SK-N-SH (cell line): Measurements from ENCODE around the gene CSTB. TPM values are rescaled to one million over a fixed set of nuclear protein-coding genes. Genes with fewer than 3 reads are reported as not detected.

ENCODE experiments used
- CTCF ChIA-PET: fragments of 300-600, 350-600 bp; formaldehyde crosslinking; extraction: SDS; loops from one replicate; lab custom pipeline; 2021; lab: Yijun Ruan, JAX
- POLR2A ChIA-PET: fragments of 350-600 bp; sonication (Branson Sonifier 250); formaldehyde crosslinking; extraction: SDS; loops from one replicate; lab custom pipeline; 2020; ENCODE audit warnings: antibody characterized with exemption, inconsistent platforms; lab: Yijun Ruan, JAX
- DNase-seq: peaks from one replicate; pipeline ENCODE4 v3.0.0; 2012
- H2AFZ ChIP-seq: fragments of 200-600 bp; sonication (generic); 2 replicates; pipeline ENCODE4 v1.8.1; 2016; ENCODE audit warnings: antibody characterized with exemption, mild to moderate bottlenecking, low read depth
- H3F3A ChIP-seq: fragments of 200-600 bp; sonication (generic); replicated peaks from 2 replicates; pipeline ENCODE3; 2016; ENCODE audit warnings: antibody characterized with exemption, mild to moderate bottlenecking; ENCODE audit not compliant: insufficient read depth
- H3K27ac ChIP-seq, 2 experiments: fragments of 200-500 bp in 1 of 2; fragments of 200-600 bp in 1 of 2; sonication (Bioruptor generic) in 1 of 2; sonication (generic), shearing (Covaris generic) in 1 of 2; 2 replicates each; pipeline versions ENCODE4 v1.5.1 to v1.6.1; 2014 to 2016; ENCODE audit warnings: low read depth in 2 of 2, inconsistent platforms in 1 of 2, low read length in 1 of 2, mild to moderate bottlenecking in 1 of 2, mixed read lengths in 1 of 2
- H3K27me3 ChIP-seq: fragments of 200-600 bp; sonication (generic), shearing (Covaris generic); 2 replicates; pipeline ENCODE4 v1.6.1; 2016; ENCODE audit warnings: mixed run types; ENCODE audit not compliant: insufficient read depth
- H3K36me3 ChIP-seq, 2 experiments: fragments of 200-500 bp in 1 of 2; fragments of 200-600 bp in 1 of 2; sonication (Bioruptor generic) in 1 of 2; sonication (generic) in 1 of 2; replicated peaks in 1 of 2; 2 replicates each; pipeline versions ENCODE3 to v1.5.1; 2014 to 2016; ENCODE audit warnings: low read length in 1 of 2, mild to moderate bottlenecking in 1 of 2; ENCODE audit not compliant: insufficient read depth in 2 of 2, control insufficient read depth in 1 of 2
- H3K4me1 ChIP-seq, 2 experiments: fragments of 200-500 bp in 1 of 2; fragments of 200-600 bp in 1 of 2; sonication (Bioruptor generic) in 1 of 2; sonication (generic), shearing (Covaris generic) in 1 of 2; 2 replicates each; pipeline versions ENCODE4 v1.5.1 to v1.6.1; 2014 to 2016; ENCODE audit warnings: low read depth in 1 of 2, low read length in 1 of 2, mixed run types in 1 of 2; ENCODE audit not compliant: insufficient read depth in 2 of 2, control insufficient read depth in 1 of 2
- H3K4me2 ChIP-seq: fragments of 200-600 bp; sonication (generic), shearing (Covaris generic); 2 replicates; pipeline ENCODE4 v1.6.1; 2017; ENCODE audit warnings: mixed run types
- H3K4me3 ChIP-seq, 2 experiments: fragments of 200-500 bp in 1 of 2; fragments of 200-600 bp in 1 of 2; sonication (Bioruptor generic) in 1 of 2; sonication (generic), shearing (Covaris generic) in 1 of 2; 2 replicates each; pipeline versions ENCODE4 v1.5.1 to v1.8.1; 2014 to 2016; ENCODE audit warnings: low read depth in 2 of 2, inconsistent platforms in 1 of 2, low read length in 1 of 2, mild to moderate bottlenecking in 1 of 2, mixed read lengths in 1 of 2, moderate library complexity in 1 of 2
- H3K79me2 ChIP-seq: fragments of 200-600 bp; sonication (generic); 2 replicates; pipeline ENCODE4 v1.8.1; 2017; ENCODE audit warnings: mild to moderate bottlenecking; ENCODE audit not compliant: insufficient read depth
- H3K9ac ChIP-seq: fragments of 200-600 bp; sonication (generic); 2 replicates; pipeline ENCODE4 v1.6.1; 2017; ENCODE audit warnings: mixed run types
- H3K9me2 ChIP-seq: fragments of 200-600 bp; sonication (generic); 2 replicates; pipeline ENCODE4 v1.6.1; 2017; ENCODE audit warnings: mixed run types
- H3K9me3 ChIP-seq: fragments of 200-600 bp; sonication (generic); 2 replicates; pipeline ENCODE4 v1.6.1; 2017; ENCODE audit warnings: mixed run types, mild to moderate bottlenecking, moderate library complexity
- H4K20me1 ChIP-seq: fragments of 200-600 bp; sonication (generic); 2 replicates; pipeline ENCODE4 v1.6.1; 2017; ENCODE audit warnings: mild to moderate bottlenecking, mixed run types; ENCODE audit not compliant: insufficient read depth
- FOXM1 ChIP-seq: IDR thresholded peaks from 2 replicates; pipeline ENCODE4 v1.4.0; 2012; ENCODE audit warnings: low read depth, mild to moderate bottlenecking
- GABPA ChIP-seq: IDR thresholded peaks from 2 replicates; pipeline ENCODE4 v1.4.0; 2012; ENCODE audit warnings: low read depth, mild to moderate bottlenecking
- MEF2A ChIP-seq: IDR thresholded peaks from 2 replicates; pipeline ENCODE4 v1.4.0; 2012; ENCODE audit warnings: low read depth, borderline replicate concordance
- REST ChIP-seq: IDR thresholded peaks from 2 replicates; pipeline ENCODE4 v1.6.1; 2012; ENCODE audit warnings: mild to moderate bottlenecking, low read depth, low read length, moderate library complexity
- SIN3A ChIP-seq: IDR thresholded peaks from 2 replicates; pipeline ENCODE4 v1.6.1; 2012; ENCODE audit warnings: low read depth, mild to moderate bottlenecking, low read length, moderate library complexity, borderline replicate concordance
- YY1 ChIP-seq: IDR thresholded peaks from 2 replicates; pipeline ENCODE4 v1.4.0; 2012; ENCODE audit warnings: low read depth, mild to moderate bottlenecking
- ZBTB33 ChIP-seq: IDR thresholded peaks from 2 replicates; pipeline ENCODE4 v1.4.0; 2012; ENCODE audit warnings: low read depth, borderline replicate concordance
- WGBS: methylation state at CpG from one replicate; pipeline ENCODE4 v1.1.6; 2017; ENCODE audit warnings: low lambda C conversion rate; 5-methylcytosine and 5-hydroxymethylcytosine counted together
- polyA plus RNA-seq, 3 experiments: library from polyadenylated mRNA; depleted of rRNA; stranded (reverse); fragments of >200 nt; gene quantifications; 2 replicates each; pipeline ENCODE4 v1.2.3, GENCODE V29; 2012

The CSTB gene
- polyA plus RNA-seq, 1 of the 3 experiments (the other 2 are of a cell fraction) = 101 TPM

GRCh38 chr21:43770066-43770655, 5.9 kb downstream of the CSTB start:
- Histone ChIP-seq H3K27ac (no peak overlapping the region), H2AFZ (no peak overlapping the region), H3K9me2 (no peaks in the 10 kb centered on the region), H3K9ac (no peak overlapping the region), H3K79me2 (peaks cover 7% of the 10 kb centered on the region; the same call in 1 of the 2 replicates), H3K27me3 (no peaks in the 10 kb centered on the region), H3K9me3 (no peaks in the 10 kb centered on the region), H3K4me2 (no peak overlapping the region), H3K4me3 (no peak overlapping the region), H3K4me1 (peaks cover 0 to 6% of the 10 kb centered on the region in 2 experiments; a peak in 2 of 4 replicates), H4K20me1 (no peaks in the 10 kb centered on the region), H3K36me3 (peaks cover 10 to 13% of the 10 kb centered on the region in 2 experiments), H3F3A (peaks cover 17% of the 10 kb centered on the region)
- 89% methylated on average over 14 of the region's 21 CpGs for WGBS
- TF ChIP-seq SIN3A = no peak
- no peak for TF ChIP-seq REST
- TF ChIP-seq FOXM1 = no peak
- CTCF ChIA-PET = interaction anchor here (0.8 to 1.5 kb wide), 3 partner anchors 9 to 20 kb away, joined by 3 to 4 read pairs (median 3); partner anchors contain the start of gene RRP1
- DNase-seq = no peak
- POLR2A ChIA-PET = no interaction called here

GRCh38 chr21:43769325-43769958, 6.7 kb downstream of the CSTB start:
- Histone ChIP-seq H3K4me2 (no peak overlapping the region), H3K9ac (no peak overlapping the region), H3K27me3 (no peaks in the 10 kb centered on the region), H4K20me1 (no peaks in the 10 kb centered on the region), H3K27ac (no peak overlapping the region), H3K36me3 (peaks cover 10 to 13% of the 10 kb centered on the region in 2 experiments), H3K79me2 (peaks cover under 1% of the 10 kb centered on the region; the same call in 1 of the 2 replicates), H3F3A (peaks cover 17% of the 10 kb centered on the region), H3K9me3 (no peaks in the 10 kb centered on the region), H3K4me1 (peaks cover 0 to 5% of the 10 kb centered on the region in 2 experiments; a peak in 2 of 4 replicates), H2AFZ (no peak overlapping the region), H3K9me2 (no peaks in the 10 kb centered on the region), H3K4me3 (no peak overlapping the region)
- DNase-seq = no peak
- WGBS = 95% methylated on average over 7 of the region's 11 CpGs
- CTCF ChIA-PET = interaction anchor here (0.8 to 1.5 kb wide), 2 partner anchors 8 to 20 kb away, joined by 3 to 4 read pairs; partner anchors contain the start of gene RRP1
- POLR2A ChIA-PET = no interaction called here
- TF ChIP-seq MEF2A (no peak), ZBTB33 (no peak), YY1 (no peak), GABPA (no peak)
